Left lung (tissue), 10 donors: Measurements from ENCODE around the gene WRAP53. TPM values are rescaled to one million over a fixed set of nuclear protein-coding genes. Genes with fewer than 3 reads are reported as not detected.
A peak's percentile ranks its signal among the peaks of the same experiment; 100 is the strongest.

Experiments used
- ATAC-seq: fragments of 200-7000 bp; cut with Tn5 transposase; one replicate; pipeline ENCODE4 v1.9.1; 2020; ENCODE audit warnings: moderate library complexity
- DNase-seq, 4 donors: peaks; one replicate each; pipeline ENCODE4 v3.0.0-alpha.2; 2013 to 2020
- H3K27ac ChIP-seq, 2 donors: fragments of 200-600 bp; sonication (generic) in 1 of 2; one replicate each; pipeline versions ENCODE4 v1.5.0 to v1.8.0; 2020 to 2021
- H3K27me3 ChIP-seq, 2 donors: fragments of 200-600 bp; sonication (generic) in 1 of 2; one replicate each; pipeline versions ENCODE4 v1.5.0 to v1.8.0; 2020 to 2021
- H3K36me3 ChIP-seq, 2 donors: fragments of 200-600 bp; sonication (generic) in 1 of 2; one replicate each; pipeline versions ENCODE4 v1.5.0 to v1.8.0; 2020 to 2021
- H3K4me1 ChIP-seq, 2 donors: fragments of 200-600 bp; one replicate each; pipeline ENCODE4 v1.8.0; 2021
- H3K4me3 ChIP-seq, 2 donors: fragments of 200-600 bp; sonication (generic) in 1 of 2; one replicate each; pipeline versions ENCODE4 v1.5.0 to v1.8.0; 2020 to 2021; ENCODE audit warnings: mild to moderate bottlenecking in 1 of 2
- H3K9me3 ChIP-seq, 2 donors: fragments of 200-600 bp; sonication (generic) in 1 of 2; one replicate each; pipeline versions ENCODE4 v1.5.0 to v1.8.0; 2020 to 2021
- intact Hi-C, 2 donors: fragments of 100-400 bp; cut with DNase I; formaldehyde crosslinking; loops; one replicate each; pipeline versions ENCODE4 v1.11.2 to v1.14.2; 2022
- polyA plus RNA-seq, 6 donors: library from polyadenylated mRNA; unstranded; fragments of 120-200 nt; gene quantifications; one replicate each; pipeline ENCODE4 v1.2.1, GENCODE V29; 2013; ENCODE audit not compliant: insufficient read length in 6 of 6
- total RNA-seq, 2 donors: library from RNA; stranded (reverse); fragmentation: NEBNext Ultra II Directional; extraction: Animal tissue kit (Norgen Biotek cat#: 25700); gene quantifications; one replicate each; pipeline ENCODE4 v1.2.1, GENCODE V29; 2021
- TF ChIP-seq, protein P1 (sequence below), 2 donors: fragments of 200-600 bp; sonication (generic) in 1 of 2; IDR thresholded peaks; one replicate each; pipeline versions ENCODE4 v1.5.0 to v1.8.0; 2021; ENCODE audit warnings: antibody characterized with exemption in 2 of 2
- donor health status: DM: no; HTN: yes; CAD: no.
- donor health status: DM: no; HTN: no; CAD: no.

WRAP53 gene
- total and polyA plus RNA-seq, 8 donors, result 9.4 to 16.0 (median 13.4) TPM

DNA sequence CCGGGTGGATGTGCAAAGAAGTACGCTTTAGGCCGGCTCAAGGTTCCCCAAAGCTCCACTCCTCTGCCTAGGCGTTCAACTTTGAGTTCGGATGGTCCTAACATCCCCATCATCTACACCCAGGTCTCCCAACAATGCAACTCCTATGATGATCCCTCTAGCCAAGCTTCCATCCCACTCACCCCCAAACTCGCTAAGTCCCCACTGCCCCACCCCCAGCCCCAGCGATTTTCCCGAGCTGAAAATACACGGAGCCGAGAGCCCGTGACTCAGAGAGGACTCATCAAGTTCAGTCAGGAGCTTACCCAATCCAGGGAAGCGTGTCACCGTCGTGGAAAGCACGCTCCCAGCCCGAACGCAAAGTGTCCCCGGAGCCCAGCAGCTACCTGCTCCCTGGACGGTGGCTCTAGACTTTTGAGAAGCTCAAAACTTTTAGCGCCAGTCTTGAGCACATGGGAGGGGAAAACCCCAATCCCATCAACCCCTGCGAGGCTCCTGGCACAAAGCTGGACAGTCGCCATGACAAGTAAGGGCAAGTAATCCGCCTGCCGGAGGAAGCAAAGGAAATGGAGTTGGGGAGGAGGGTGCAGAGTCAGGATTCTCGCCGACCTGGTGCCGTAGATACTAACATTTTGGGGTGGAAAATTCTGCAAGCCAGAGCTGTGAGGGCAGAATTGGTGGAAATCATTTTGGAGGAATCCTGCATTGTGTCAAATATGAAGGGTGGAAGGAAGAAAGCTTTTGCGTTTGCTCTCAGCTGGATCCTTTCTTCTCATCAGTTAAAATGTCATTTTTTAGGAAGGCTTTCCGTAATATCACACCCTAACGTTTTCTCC is 987 bp upstream of the WRAP53 start, which contains the start of gene TP53:
TP53 (minus strand) TSS at position 419 of the 836 bp plus-strand sequence. CDS start 10,896 bp downstream, outside the sequence.
- TF ChIP-seq, protein P1, sequence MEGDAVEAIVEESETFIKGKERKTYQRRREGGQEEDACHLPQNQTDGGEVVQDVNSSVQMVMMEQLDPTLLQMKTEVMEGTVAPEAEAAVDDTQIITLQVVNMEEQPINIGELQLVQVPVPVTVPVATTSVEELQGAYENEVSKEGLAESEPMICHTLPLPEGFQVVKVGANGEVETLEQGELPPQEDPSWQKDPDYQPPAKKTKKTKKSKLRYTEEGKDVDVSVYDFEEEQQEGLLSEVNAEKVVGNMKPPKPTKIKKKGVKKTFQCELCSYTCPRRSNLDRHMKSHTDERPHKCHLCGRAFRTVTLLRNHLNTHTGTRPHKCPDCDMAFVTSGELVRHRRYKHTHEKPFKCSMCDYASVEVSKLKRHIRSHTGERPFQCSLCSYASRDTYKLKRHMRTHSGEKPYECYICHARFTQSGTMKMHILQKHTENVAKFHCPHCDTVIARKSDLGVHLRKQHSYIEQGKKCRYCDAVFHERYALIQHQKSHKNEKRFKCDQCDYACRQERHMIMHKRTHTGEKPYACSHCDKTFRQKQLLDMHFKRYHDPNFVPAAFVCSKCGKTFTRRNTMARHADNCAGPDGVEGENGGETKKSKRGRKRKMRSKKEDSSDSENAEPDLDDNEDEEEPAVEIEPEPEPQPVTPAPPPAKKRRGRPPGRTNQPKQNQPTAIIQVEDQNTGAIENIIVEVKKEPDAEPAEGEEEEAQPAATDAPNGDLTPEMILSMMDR (IDR thresholded peaks at IDR 0.05), result no peak
- peak within 1 kb of the TSS; percentile 94 to 96 for H3K4me3 ChIP-seq
- peaks cover 0 to 16% of the 10 kb centered on the region in 2 donors for H3K36me3 ChIP-seq
- intact Hi-C loops, result loop anchor here in 1 of 2 donors (10.0 kb wide), 1 partner anchor 52 kb away; the partner anchor contains the start of gene SHBG
- peaks cover 19 to 32% of the 10 kb centered on the region in 2 donors for H3K4me1 ChIP-seq
- peak within 1 kb of the TSS; percentile 97 to 98 for H3K27ac ChIP-seq
- no peaks in the 10 kb centered on the region for H3K27me3 ChIP-seq
- peak; percentile 74 for ATAC-seq
- H3K9me3 ChIP-seq, result no peaks in the 10 kb centered on the region
- DNase-seq, result peak; percentile 89 to 95 (median 91)

- H3K27ac ChIP-seq, result peak overlapping the region in 1 of 2 donors; percentile 98
- TF ChIP-seq, protein P1 (IDR thresholded peaks at IDR 0.05), result no peak
- intact Hi-C loops, result loop anchor here in 1 of 2 donors (10.0 kb wide), 1 partner anchor 54 kb away; the partner anchor contains the start of gene SHBG
- DNase-seq (no peak), ATAC-seq (no peak)
- H3K36me3 ChIP-seq, result peaks cover 0 to 29% of the 10 kb centered on the region in 2 donors
- H3K9me3 ChIP-seq, result no peaks in the 10 kb centered on the region
- H3K27me3 ChIP-seq, result no peaks in the 10 kb centered on the region
- H3K4me3 ChIP-seq, result peak overlapping the region; percentile 53 to 96
- H3K4me1 ChIP-seq, result peaks cover 19 to 32% of the 10 kb centered on the region in 2 donors
Observed at GRCh38 chr17:7688808-7689316, 585 bp downstream of the WRAP53 start.

GRCh38 chr17:7695586-7695985 is 7.3 kb downstream of the WRAP53 start:
- no peak overlapping the region for H3K27ac ChIP-seq
- no peak for ATAC-seq
- intact Hi-C loops, result no loop called here
- TF ChIP-seq, protein P1 (IDR thresholded peaks at IDR 0.05), result no peak
- no peak overlapping the region for H3K4me3 ChIP-seq
- no peaks in the 10 kb centered on the region for H3K4me1 ChIP-seq
- no peak for DNase-seq
- no peaks in the 10 kb centered on the region for H3K27me3 ChIP-seq
- H3K9me3 ChIP-seq, result no peaks in the 10 kb centered on the region
- peaks cover 0 to 58% of the 10 kb centered on the region in 2 donors for H3K36me3 ChIP-seq

GRCh38 chr17:7697828-7698588 is 9.7 kb downstream of the WRAP53 start:
- H3K9me3 ChIP-seq, result no peaks in the 10 kb centered on the region
- no peak overlapping the region for H3K4me3 ChIP-seq
- intact Hi-C loops, result no loop called here
- TF ChIP-seq, protein P1 (IDR thresholded peaks at IDR 0.05), result no peak
- peaks cover 0 to 5% of the 10 kb centered on the region in 2 donors for H3K27me3 ChIP-seq
- H3K36me3 ChIP-seq, result peaks cover 0 to 67% of the 10 kb centered on the region in 2 donors
- no peak overlapping the region for H3K27ac ChIP-seq
- DNase-seq (peak in 1 of 4 donors; percentile 2), ATAC-seq (no peak)
- no peaks in the 10 kb centered on the region for H3K4me1 ChIP-seq
